Measurements from ENCODE around the gene SHISA8. TPM values are rescaled to one million over a fixed set of nuclear protein-coding genes. Genes with fewer than 3 reads are reported as not detected.
A peak's percentile ranks its signal among the peaks of the same experiment; 100 is the strongest.

The SHISA8 gene
- total RNA-seq, 6 donors from 2014 or later = 0.17 TPM; not detected in 5

GRCh38 chr22:41913040-41913719, 1.7 kb downstream of the SHISA8 start:
- H3K27ac ChIP-seq = no peak overlapping the region
- no peak for TF ChIP-seq CTCF (IDR thresholded peaks at IDR 0.05)
- no peaks in the 10 kb centered on the region for H3K9me3 ChIP-seq
- H3K27me3 ChIP-seq = peaks cover 0 to 76% (median 62%) of the 10 kb centered on the region in 4 donors
- no peaks in the 10 kb centered on the region for H3K36me3 ChIP-seq
- ATAC-seq (ENCODE audit: low FRiP score in 2 of 2) (no peak), DNase-seq (no peak)
- WGBS, 2 donors = 63 to 71% methylated on average over 2 to 11 of the region's 11 CpGs
- H3K4me1 ChIP-seq = peaks cover 35 to 60% (median 41%) of the 10 kb centered on the region in 4 donors
- H3K4me3 ChIP-seq = no peak overlapping the region

GRCh38 chr22:41912338-41913039, 2.4 kb downstream of the SHISA8 start:
- 75 to 84% methylated on average over 7 to 9 of the region's 9 CpGs for WGBS, 2 donors

GRCh38 chr22:41911001-41911611, 3.8 kb downstream of the SHISA8 start:
- Histone ChIP-seq H3K9me3 (no peaks in the 10 kb centered on the region), H3K36me3 (peaks cover 0 to 17% (median 8%) of the 10 kb centered on the region in 4 donors), H3K4me1 (peaks cover 31 to 60% (median 37%) of the 10 kb centered on the region in 4 donors), H3K27ac (no peak overlapping the region), H3K4me3 (peak overlapping the region in 3 of 4 donors; percentile 28 to 40 (median 38)), H3K27me3 (peaks cover 0 to 68% (median 54%) of the 10 kb centered on the region in 4 donors)
- DNase-seq = peak in 1 of 2 donors; percentile 86
- TF ChIP-seq CTCF (IDR thresholded peaks at IDR 0.05) (no peak), POLR2AphosphoS5 (IDR thresholded peaks at IDR 0.05) (no peak), POLR2A (IDR thresholded peaks at IDR 0.05) (no peak), EP300 (IDR thresholded peaks at IDR 0.05) (no peak)
- 17 to 26% methylated on average over 6 to 14 of the region's 37 CpGs for WGBS, 2 donors
- ATAC-seq (ENCODE audit: low FRiP score in 2 of 2) = no peak

More at GRCh38 chr22:41912338-41913039, 2.4 kb downstream of the SHISA8 start:
- H3K4me1 ChIP-seq = peaks cover 31 to 60% (median 37%) of the 10 kb centered on the region in 4 donors
- H3K4me3 ChIP-seq = no peak overlapping the region
- DNase-seq (no peak), ATAC-seq (ENCODE audit: low FRiP score in 2 of 2) (no peak)
- TF ChIP-seq EP300 (IDR thresholded peaks at IDR 0.05) = no peak
- TF ChIP-seq POLR2A (IDR thresholded peaks at IDR 0.05) = no peak
- no peak for TF ChIP-seq CTCF (IDR thresholded peaks at IDR 0.05)
- TF ChIP-seq POLR2AphosphoS5 (IDR thresholded peaks at IDR 0.05) = no peak
- H3K27ac ChIP-seq = no peak overlapping the region
- no peaks in the 10 kb centered on the region for H3K9me3 ChIP-seq
- peaks cover 0 to 4% (median under 1%) of the 10 kb centered on the region in 4 donors for H3K36me3 ChIP-seq
- H3K27me3 ChIP-seq = peaks cover 0 to 72% (median 60%) of the 10 kb centered on the region in 4 donors

GRCh38 chr22:41910050-41911000, 4.5 kb downstream of the SHISA8 start:
- peak in 1 of 2 donors; percentile 88 for DNase-seq
- peaks cover 29 to 55% (median 35%) of the 10 kb centered on the region in 4 donors for H3K4me1 ChIP-seq

More at GRCh38 chr22:41910050-41911000, 4.5 kb downstream of the SHISA8 start:
- H3K27ac ChIP-seq = no peak overlapping the region
- H3K9me3 ChIP-seq = no peaks in the 10 kb centered on the region
- ATAC-seq (ENCODE audit: low FRiP score in 2 of 2) = peak in 1 of 2 donors; percentile 32
- TF ChIP-seq POLR2A (IDR thresholded peaks at IDR 0.05) = no peak
- no peak for TF ChIP-seq CTCF (IDR thresholded peaks at IDR 0.05)
- TF ChIP-seq EP300 (IDR thresholded peaks at IDR 0.05) = no peak
- no peak for TF ChIP-seq POLR2AphosphoS5 (IDR thresholded peaks at IDR 0.05)
- peaks cover 6 to 25% (median 14%) of the 10 kb centered on the region in 4 donors for H3K36me3 ChIP-seq
- 1 to 7% methylated on average over 6 to 31 of the region's 112 CpGs for WGBS, 2 donors
- H3K4me3 ChIP-seq = peak overlapping the region in 3 of 4 donors; percentile 28 to 40 (median 38)
- peaks cover 0 to 61% (median 47%) of the 10 kb centered on the region in 4 donors for H3K27me3 ChIP-seq

Measured in upper lobe of left lung (tissue), 6 donors.